NCI-H1092 (cell line): ENCODE data around the gene CLEC4G.
A peak's percentile ranks its signal among the peaks of the same experiment; 100 is the strongest.

ENCODE experiments used
- DNase-seq: peaks from one replicate; lab custom pipeline; 2025; lab: John Stamatoyannopoulos, UW

CLEC4G gene

GRCh38 chr19:7729211-7729610 lies 2.7 kb downstream of the CLEC4G start:
- no peak for DNase-seq

GRCh38 chr19:7725791-7726190 lies 6.1 kb downstream of the CLEC4G start:
- DNase-seq = no peak

GRCh38 chr19:7722231-7722651 lies 9.7 kb downstream of the CLEC4G start:
- peak; percentile 27 for DNase-seq

GRCh38 chr19:7720351-7720750 lies 11.6 kb downstream of the CLEC4G start:
- no peak for DNase-seq

- no peak for DNase-seq
Measured at GRCh38 chr19:7718668-7719067, 13.2 kb downstream of the CLEC4G start.

GRCh38 chr19:7716762-7717161 lies 15.1 kb downstream of the CLEC4G start:
- DNase-seq = no peak

- DNase-seq = no peak
Measured at GRCh38 chr19:7715671-7716070, 16.2 kb downstream of the CLEC4G start.

GRCh38 chr19:7710616-7711015 lies 21.3 kb downstream of the CLEC4G start:
- DNase-seq = no peak

GRCh38 chr19:7709932-7710460 lies 21.9 kb downstream of the CLEC4G start:
- no peak for DNase-seq

- DNase-seq = no peak
Measured at GRCh38 chr19:7706955-7707456, 24.9 kb downstream of the CLEC4G start.

GRCh38 chr19:7706188-7706954 lies 25.5 kb downstream of the CLEC4G start:
- no peak for DNase-seq

GRCh38 chr19:7705387-7706187 lies 26.3 kb downstream of the CLEC4G start:
- DNase-seq = no peak

GRCh38 chr19:7704280-7705060 lies 27.4 kb downstream of the CLEC4G start:
- no peak for DNase-seq

- no peak for DNase-seq
Measured at GRCh38 chr19:7703332-7703731, 28.6 kb downstream of the CLEC4G start.

- DNase-seq = no peak
Measured at GRCh38 chr19:7701654-7702457, 30.1 kb downstream of the CLEC4G start, which contains the start of gene FCER2. TSS of gene FCER2 (minus strand) at chr19:7702131. CDS start at chr19:7699760, 2,371 bp downstream.

GRCh38 chr19:7701049-7701653 lies 30.8 kb downstream of the CLEC4G start:
- no peak for DNase-seq

- DNase-seq = no peak
Measured at GRCh38 chr19:7699417-7700401, 32.2 kb downstream of the CLEC4G start.

GRCh38 chr19:7699003-7699402 lies 32.9 kb downstream of the CLEC4G start:
- no peak for DNase-seq

- DNase-seq = no peak
Measured at GRCh38 chr19:7698583-7698982, 33.3 kb downstream of the CLEC4G start.
